ENCODE measurements around the gene LRBA. TPM values are rescaled to one million over a fixed set of nuclear protein-coding genes. Genes with fewer than 3 reads are reported as not detected.

LRBA gene
- total and polyA plus RNA-seq, 4 donors, result 11.8 to 149 (median 34.2) TPM

DNA sequence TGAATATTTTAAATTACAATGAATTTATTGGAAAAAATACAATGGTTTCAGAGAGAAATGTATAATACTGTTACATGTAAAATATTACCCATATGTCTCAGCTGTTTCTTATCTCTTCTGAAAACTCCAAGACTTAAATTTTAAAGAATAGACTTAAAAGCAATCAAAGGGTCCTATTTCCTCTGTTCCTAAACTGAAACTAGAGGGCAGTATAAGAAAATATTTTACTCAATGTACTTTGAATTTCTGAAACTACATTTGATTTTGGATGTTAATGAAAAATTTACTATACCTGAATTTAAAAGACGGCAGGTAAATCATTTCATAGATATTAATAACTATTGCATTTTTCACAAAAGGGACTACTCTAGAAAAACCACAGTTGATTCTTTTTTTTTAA lies 200.2 kb downstream of the LRBA start:
- TF ChIP-seq, protein P1, sequence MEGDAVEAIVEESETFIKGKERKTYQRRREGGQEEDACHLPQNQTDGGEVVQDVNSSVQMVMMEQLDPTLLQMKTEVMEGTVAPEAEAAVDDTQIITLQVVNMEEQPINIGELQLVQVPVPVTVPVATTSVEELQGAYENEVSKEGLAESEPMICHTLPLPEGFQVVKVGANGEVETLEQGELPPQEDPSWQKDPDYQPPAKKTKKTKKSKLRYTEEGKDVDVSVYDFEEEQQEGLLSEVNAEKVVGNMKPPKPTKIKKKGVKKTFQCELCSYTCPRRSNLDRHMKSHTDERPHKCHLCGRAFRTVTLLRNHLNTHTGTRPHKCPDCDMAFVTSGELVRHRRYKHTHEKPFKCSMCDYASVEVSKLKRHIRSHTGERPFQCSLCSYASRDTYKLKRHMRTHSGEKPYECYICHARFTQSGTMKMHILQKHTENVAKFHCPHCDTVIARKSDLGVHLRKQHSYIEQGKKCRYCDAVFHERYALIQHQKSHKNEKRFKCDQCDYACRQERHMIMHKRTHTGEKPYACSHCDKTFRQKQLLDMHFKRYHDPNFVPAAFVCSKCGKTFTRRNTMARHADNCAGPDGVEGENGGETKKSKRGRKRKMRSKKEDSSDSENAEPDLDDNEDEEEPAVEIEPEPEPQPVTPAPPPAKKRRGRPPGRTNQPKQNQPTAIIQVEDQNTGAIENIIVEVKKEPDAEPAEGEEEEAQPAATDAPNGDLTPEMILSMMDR (IDR thresholded peaks at IDR 0.05; ENCODE audit: control extremely low read depth, extremely low read depth), result no peak
- Histone ChIP-seq H3K27ac (ENCODE audit: low read depth in 1 of 2, low read length in 1 of 2) (no peak overlapping the region), H3K9ac (ENCODE audit: insufficient read depth in 1 of 2, low read length in 2 of 2) (no peak overlapping the region), H3K36me3 (ENCODE audit: control insufficient read depth in 4 of 4, insufficient read depth in 4 of 4, low read length in 4 of 4) (peaks cover 0 to 2% (median under 1%) of the 10 kb centered on the region in 4 donors), H3K27me3 (ENCODE audit: control insufficient read depth in 3 of 3, insufficient read depth in 3 of 3, low read length in 2 of 3) (no peaks in the 10 kb centered on the region), H3K9me3 (ENCODE audit: control insufficient read depth in 4 of 4, insufficient read depth in 3 of 4, low read length in 3 of 4) (no peaks in the 10 kb centered on the region), H3K4me3 (no peak overlapping the region), H3K4me1 (ENCODE audit: control insufficient read depth in 5 of 5, insufficient read depth in 5 of 5, low read length in 5 of 5) (no peaks in the 10 kb centered on the region)
- ATAC-seq (ENCODE audit: insufficient read depth, low FRiP score) (no peak), DNase-seq (no peak)
- 93 to 99% methylated on average over 1 of the region's 1 CpG for WGBS, 2 donors

DNA sequence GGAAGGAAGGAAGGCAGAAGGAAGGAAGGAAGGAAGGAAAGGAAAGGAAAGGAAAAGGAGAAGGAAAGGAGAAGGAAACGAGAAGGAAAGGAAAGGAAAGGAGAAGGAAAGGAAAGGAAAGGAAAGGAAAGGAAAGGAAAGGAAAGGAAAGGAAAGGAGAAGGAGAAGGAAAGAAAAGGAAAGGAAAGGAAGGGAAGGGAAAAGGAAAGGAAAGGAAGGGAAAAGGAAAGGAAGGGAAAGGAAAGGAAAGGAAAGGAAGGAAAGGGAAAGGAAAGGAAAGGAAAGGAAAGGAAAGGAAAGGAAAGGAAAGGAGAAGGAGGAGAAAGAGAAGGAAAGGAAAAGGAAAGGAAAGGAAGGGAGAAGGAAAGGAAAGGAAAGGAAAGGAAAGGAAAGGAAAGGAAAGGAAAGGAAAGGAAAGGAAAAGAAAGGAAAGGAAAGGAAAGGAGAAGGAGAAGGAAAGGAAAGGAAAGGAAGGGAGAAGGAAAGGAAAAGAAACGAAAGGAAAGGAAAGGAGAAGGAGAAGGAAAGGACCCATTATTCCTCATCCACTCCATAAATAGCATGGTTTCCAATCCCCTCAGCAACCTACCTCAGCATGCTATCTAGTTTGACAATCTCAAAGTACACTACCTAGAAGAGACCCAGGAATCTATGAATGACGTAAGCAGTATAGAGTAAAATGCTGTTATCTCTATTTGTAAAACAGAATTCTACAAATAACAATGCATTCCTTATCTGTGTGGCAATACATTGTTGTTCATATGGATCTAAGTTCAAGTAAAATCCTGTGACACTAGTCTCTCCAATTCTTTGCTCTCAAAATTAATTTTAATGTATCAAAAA lies 209.7 kb downstream of the LRBA start:
- Histone ChIP-seq H3K27me3 (ENCODE audit: control insufficient read depth in 3 of 3, insufficient read depth in 3 of 3, low read length in 2 of 3) (no peaks in the 10 kb centered on the region), H3K36me3 (ENCODE audit: control insufficient read depth in 4 of 4, insufficient read depth in 4 of 4, low read length in 4 of 4) (peaks cover 0 to 2% (median 0%) of the 10 kb centered on the region in 4 donors), H3K27ac (ENCODE audit: low read depth in 1 of 2, low read length in 1 of 2) (no peak overlapping the region), H3K9me3 (ENCODE audit: control insufficient read depth in 4 of 4, insufficient read depth in 3 of 4, low read length in 3 of 4) (no peaks in the 10 kb centered on the region), H3K4me3 (no peak overlapping the region), H3K9ac (ENCODE audit: insufficient read depth in 1 of 2, low read length in 2 of 2) (no peak overlapping the region), H3K4me1 (ENCODE audit: control insufficient read depth in 5 of 5, insufficient read depth in 5 of 5, low read length in 5 of 5) (no peaks in the 10 kb centered on the region)
- ATAC-seq (ENCODE audit: insufficient read depth, low FRiP score), result no peak
- TF ChIP-seq, protein P1 (IDR thresholded peaks at IDR 0.05; ENCODE audit: control extremely low read depth, extremely low read depth), result no peak
- DNase-seq, result no peak
- WGBS, 2 donors, result 92 to 95% methylated on average over 3 of the region's 3 CpGs

DNA sequence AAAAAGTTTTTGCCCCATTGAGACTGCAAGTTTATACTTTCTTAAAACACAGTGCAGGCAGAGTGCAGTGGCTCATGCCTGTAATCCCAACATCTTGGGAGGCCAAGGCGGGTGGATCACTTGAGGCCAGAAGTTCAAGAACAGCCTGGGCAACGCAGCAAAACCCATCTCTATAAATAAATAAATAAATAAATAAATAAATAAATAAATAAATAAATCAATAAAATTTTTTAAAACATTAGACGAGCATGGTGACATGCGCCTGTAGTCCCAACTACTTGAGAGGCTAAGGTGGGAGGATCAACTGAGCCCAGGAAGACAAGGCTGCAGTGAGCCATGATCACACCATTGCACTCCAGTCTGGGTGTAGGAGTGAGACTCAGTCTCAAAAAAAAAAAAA lies 213.3 kb downstream of the LRBA start:
- Histone ChIP-seq H3K4me3 (no peak overlapping the region), H3K27me3 (ENCODE audit: control insufficient read depth in 3 of 3, insufficient read depth in 3 of 3, low read length in 2 of 3) (no peaks in the 10 kb centered on the region), H3K36me3 (ENCODE audit: control insufficient read depth in 4 of 4, insufficient read depth in 4 of 4, low read length in 4 of 4) (peaks cover 0 to 2% (median 0%) of the 10 kb centered on the region in 4 donors), H3K27ac (ENCODE audit: low read depth in 1 of 2, low read length in 1 of 2) (no peak overlapping the region), H3K9me3 (ENCODE audit: control insufficient read depth in 4 of 4, insufficient read depth in 3 of 4, low read length in 3 of 4) (no peaks in the 10 kb centered on the region), H3K9ac (ENCODE audit: insufficient read depth in 1 of 2, low read length in 2 of 2) (no peak overlapping the region), H3K4me1 (ENCODE audit: control insufficient read depth in 5 of 5, insufficient read depth in 5 of 5, low read length in 5 of 5) (peaks cover 0 to 2% (median 0%) of the 10 kb centered on the region in 5 donors)
- TF ChIP-seq, protein P1 (IDR thresholded peaks at IDR 0.05; ENCODE audit: control extremely low read depth, extremely low read depth), result no peak
- WGBS, 2 donors, result 98% methylated on average over 4 of the region's 4 CpGs
- ATAC-seq (ENCODE audit: insufficient read depth, low FRiP score) (no peak), DNase-seq (no peak)
